ENCODE results near the gene ATP5IF1.

The ATP5IF1 gene

GRCh38 chr1:28280501-28280900 lies 44.6 kb downstream of the ATP5IF1 start:
- no peaks in the 10 kb centered on the region for H3K27me3 ChIP-seq (ENCODE audit: insufficient read depth, poor library complexity, severe bottlenecking)
- no peak for DNase-seq (ENCODE audit: low read depth in 1 of 2, low spot score in 1 of 2)

GRCh38 chr1:28280977-28281381 lies 45.1 kb downstream of the ATP5IF1 start:
- TF ChIP-seq REST (IDR thresholded peaks at IDR 0.05; ENCODE audit: insufficient replicate concordance, low read depth): no peak
- no peak for TF ChIP-seq CTCF (IDR thresholded peaks at IDR 0.05; ENCODE audit: insufficient read depth, low read length)
- TF ChIP-seq POLR2AphosphoS5 (IDR thresholded peaks at IDR 0.05; ENCODE audit: low read depth): no peak
- no peak for TF ChIP-seq SPI1 (IDR thresholded peaks at IDR 0.05; ENCODE audit: borderline replicate concordance, low read depth)
- TF ChIP-seq GABPA (IDR thresholded peaks at IDR 0.05; ENCODE audit: low read depth): no peak
- Histone ChIP-seq H3K27me3 (ENCODE audit: insufficient read depth, poor library complexity, severe bottlenecking) (no peaks in the 10 kb centered on the region), H3K4me3 (replicated peaks; ENCODE audit: insufficient read depth, low read length) (no peak overlapping the region), H3K27ac (replicated peaks) (no peak overlapping the region)
- DNase-seq (ENCODE audit: low read depth in 1 of 2, low spot score in 1 of 2): no peak

More at GRCh38 chr1:28280501-28280900, 44.6 kb downstream of the ATP5IF1 start:
- Histone ChIP-seq H3K27ac (replicated peaks) (no peak overlapping the region), H3K4me3 (replicated peaks; ENCODE audit: insufficient read depth, low read length) (no peak overlapping the region)
- TF ChIP-seq GABPA (IDR thresholded peaks at IDR 0.05; ENCODE audit: low read depth): no peak
- TF ChIP-seq SPI1 (IDR thresholded peaks at IDR 0.05; ENCODE audit: borderline replicate concordance, low read depth): no peak
- TF ChIP-seq CTCF (IDR thresholded peaks at IDR 0.05; ENCODE audit: insufficient read depth, low read length): no peak
- no peak for TF ChIP-seq POLR2AphosphoS5 (IDR thresholded peaks at IDR 0.05; ENCODE audit: low read depth)
- no peak for TF ChIP-seq REST (IDR thresholded peaks at IDR 0.05; ENCODE audit: insufficient replicate concordance, low read depth)

- H3K27ac ChIP-seq (replicated peaks): no peak overlapping the region
Observed at GRCh38 chr1:28281608-28282425, 45.9 kb downstream of the ATP5IF1 start.

More at GRCh38 chr1:28281608-28282425, 45.9 kb downstream of the ATP5IF1 start:
- TF ChIP-seq GABPA (IDR thresholded peaks at IDR 0.05; ENCODE audit: low read depth) (no peak), REST (IDR thresholded peaks at IDR 0.05; ENCODE audit: insufficient replicate concordance, low read depth) (no peak), POLR2AphosphoS5 (IDR thresholded peaks at IDR 0.05; ENCODE audit: low read depth) (no peak), SPI1 (IDR thresholded peaks at IDR 0.05; ENCODE audit: borderline replicate concordance, low read depth) (no peak), CTCF (IDR thresholded peaks at IDR 0.05; ENCODE audit: insufficient read depth, low read length) (no peak)
- H3K4me3 ChIP-seq (replicated peaks; ENCODE audit: insufficient read depth, low read length): no peak overlapping the region
- no peaks in the 10 kb centered on the region for H3K27me3 ChIP-seq (ENCODE audit: insufficient read depth, poor library complexity, severe bottlenecking)
- no peak for DNase-seq (ENCODE audit: low read depth in 1 of 2, low spot score in 1 of 2)
